ENCODE measurements around the gene NDRG2.

Gene NDRG2

GRCh38 chr14:21058903-21059302, 34.0 kb upstream of the NDRG2 start:
- Histone ChIP-seq H3K27me3 (no peaks in the 10 kb centered on the region), H3K36me3 (no peaks in the 10 kb centered on the region), H3K27ac (no peak overlapping the region), H3K4me1 (no peaks in the 10 kb centered on the region), H3K4me3 (no peak overlapping the region), H3K9me3 (no peaks in the 10 kb centered on the region)
- intact Hi-C loops (cut with DNase I; ENCODE audit: low total_unique reads) = no loop called here
- TF ChIP-seq CTCF (IDR thresholded peaks at IDR 0.05) = no peak
- DNase-seq = no peak

GRCh38 chr14:21057803-21058675, 33.2 kb upstream of the NDRG2 start, which contains the start of gene RNASE8:
Gene RNASE8 (plus strand): TSS chr14:21057822. CDS start chr14:21057893, 71 bp downstream.
- Histone ChIP-seq H3K27me3 (no peaks in the 10 kb centered on the region), H3K4me3 (no peak within 1 kb of the TSS), H3K4me1 (no peaks in the 10 kb centered on the region), H3K9me3 (no peaks in the 10 kb centered on the region), H3K36me3 (no peaks in the 10 kb centered on the region), H3K27ac (no peak within 1 kb of the TSS)
- intact Hi-C loops (cut with DNase I; ENCODE audit: low total_unique reads) = no loop called here
- TF ChIP-seq CTCF (IDR thresholded peaks at IDR 0.05) = no peak
- DNase-seq = no peak

- TF ChIP-seq CTCF (IDR thresholded peaks at IDR 0.05) = no peak
- intact Hi-C loops (cut with DNase I; ENCODE audit: low total_unique reads) = no loop called here
- no peak overlapping the region for H3K4me3 ChIP-seq
- H3K4me1 ChIP-seq = no peaks in the 10 kb centered on the region
- no peak for DNase-seq
- H3K9me3 ChIP-seq = no peaks in the 10 kb centered on the region
- H3K27me3 ChIP-seq = no peaks in the 10 kb centered on the region
- no peak overlapping the region for H3K27ac ChIP-seq
- no peaks in the 10 kb centered on the region for H3K36me3 ChIP-seq
Observed at GRCh38 chr14:21056520-21057163, 31.8 kb upstream of the NDRG2 start.

GRCh38 chr14:21055432-21056117, 30.7 kb upstream of the NDRG2 start:
- DNase-seq = no peak
- intact Hi-C loops (cut with DNase I; ENCODE audit: low total_unique reads) = no loop called here
- Histone ChIP-seq H3K27me3 (no peaks in the 10 kb centered on the region), H3K36me3 (no peaks in the 10 kb centered on the region), H3K9me3 (no peaks in the 10 kb centered on the region), H3K27ac (no peak overlapping the region), H3K4me3 (no peak overlapping the region), H3K4me1 (no peaks in the 10 kb centered on the region)
- TF ChIP-seq CTCF (IDR thresholded peaks at IDR 0.05) = no peak

GRCh38 chr14:21054768-21055145, 29.9 kb upstream of the NDRG2 start:
- TF ChIP-seq CTCF (IDR thresholded peaks at IDR 0.05) = no peak
- no peak for DNase-seq
- Histone ChIP-seq H3K9me3 (no peaks in the 10 kb centered on the region), H3K27me3 (no peaks in the 10 kb centered on the region), H3K36me3 (no peaks in the 10 kb centered on the region), H3K27ac (no peak overlapping the region), H3K4me3 (no peak overlapping the region), H3K4me1 (no peaks in the 10 kb centered on the region)
- intact Hi-C loops (cut with DNase I; ENCODE audit: low total_unique reads) = no loop called here
